GM11168 (cell line): ENCODE results near the gene HSDL2.
"Not testable (repeated sequence)": the region's sequence is repeated elsewhere in the genome, so short reads cannot be mapped to it uniquely, and the experiment has no call there.

Source experiments
- in situ Hi-C: fragments of 300-500 bp; cut with MboI; formaldehyde crosslinking; loops from one replicate; pipeline ENCODE4 v1.12.0; 2022; ENCODE audit warnings: low sequenced_read_pairs; ENCODE audit not compliant: unreplicated experiment

Gene HSDL2

GRCh38 chr9:112364761-112365160 is 15.1 kb upstream of the HSDL2 start:
- in situ Hi-C loops = loop anchor here (5.0 kb wide), 1 partner anchor 272 kb away; no protein-coding TSS in a partner anchor

DNA sequence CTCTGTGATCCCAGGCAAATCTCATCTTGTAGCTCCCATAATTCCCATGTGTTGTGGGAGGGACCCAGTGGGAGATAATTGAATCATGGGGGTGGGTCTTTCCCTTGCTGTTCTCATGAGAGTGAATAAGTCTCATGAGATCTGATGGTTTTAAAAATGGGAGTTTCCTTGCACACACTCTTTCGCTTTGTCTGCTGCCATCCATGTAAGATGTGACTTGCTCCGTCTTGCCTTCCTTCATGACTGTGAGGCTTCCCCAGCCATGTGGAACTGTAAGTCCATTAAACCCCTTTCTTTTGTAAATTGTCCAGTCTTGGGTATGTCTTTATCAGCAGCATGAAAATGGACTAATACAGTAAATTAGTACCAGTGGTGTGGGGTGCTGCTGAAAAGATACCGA is 14.7 kb upstream of the HSDL2 start:
- in situ Hi-C loops = not testable (repeated sequence)

GRCh38 chr9:112366591-112366990 is 13.3 kb upstream of the HSDL2 start:
- in situ Hi-C loops = no loop called here

- in situ Hi-C loops = no loop called here
Measured at GRCh38 chr9:112367465-112367864, 12.4 kb upstream of the HSDL2 start.

DNA sequence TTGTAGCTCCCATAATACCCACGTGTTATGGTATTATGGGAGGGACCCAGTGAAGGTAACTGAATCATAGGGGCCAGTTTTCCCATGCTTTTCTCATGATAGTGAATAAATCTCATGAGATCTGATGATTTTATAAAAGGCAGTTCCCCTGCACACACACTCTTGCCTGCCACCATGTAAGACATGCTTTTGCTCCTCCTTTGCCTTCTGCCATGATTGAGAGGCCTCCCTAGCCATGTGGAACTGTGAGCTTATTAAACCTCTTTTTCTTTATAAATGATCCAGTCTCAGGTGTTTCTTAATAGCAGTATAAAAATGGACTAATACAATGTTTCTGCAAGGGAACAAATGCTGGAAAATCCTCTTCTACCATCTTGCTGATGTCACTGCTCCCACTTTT is 10.1 kb upstream of the HSDL2 start:
- in situ Hi-C loops = no loop called here

GRCh38 chr9:112371060-112371459 is 8.8 kb upstream of the HSDL2 start:
- in situ Hi-C loops = no loop called here

DNA sequence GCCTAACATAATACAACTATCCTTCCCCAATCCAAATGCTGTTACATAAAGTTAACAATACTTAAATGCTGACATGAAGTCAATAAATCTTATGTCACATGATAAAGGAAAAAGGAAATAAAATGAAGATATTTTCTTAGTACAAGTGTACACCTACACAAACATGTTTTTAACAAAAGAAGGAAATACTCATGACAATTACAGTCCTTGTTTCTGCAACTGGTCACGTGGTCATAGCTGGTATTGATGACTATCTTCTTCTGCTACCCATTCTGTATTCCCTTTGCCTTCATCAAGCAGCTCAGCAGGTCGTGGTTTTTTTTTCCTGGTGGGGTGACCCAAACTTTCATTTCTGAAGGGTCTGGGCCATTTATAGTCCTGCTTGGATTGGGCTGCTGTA is 6.2 kb upstream of the HSDL2 start:
- in situ Hi-C loops = not testable (repeated sequence)

DNA sequence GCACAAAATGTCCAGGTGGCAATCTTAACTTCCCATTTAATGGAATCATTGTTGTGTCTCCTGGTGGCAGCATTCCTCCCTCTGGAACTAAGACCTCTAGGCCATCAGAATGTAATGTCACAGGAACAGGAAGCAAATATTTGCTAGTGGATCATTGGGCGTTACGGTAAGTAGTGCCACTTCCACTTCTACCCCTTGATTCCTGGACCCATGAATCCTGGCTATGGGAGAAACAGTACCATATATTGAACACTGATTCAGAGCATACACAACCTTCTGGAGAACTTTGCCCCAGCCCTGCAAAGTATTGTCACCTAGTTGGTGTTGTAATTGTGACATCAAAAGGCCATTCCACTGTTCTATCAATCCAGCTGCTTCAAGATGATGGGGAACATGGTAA is 5.7 kb upstream of the HSDL2 start:
- in situ Hi-C loops = not testable (repeated sequence)

- in situ Hi-C loops = no loop called here
Measured at GRCh38 chr9:112375361-112375760, 4.5 kb upstream of the HSDL2 start.

DNA sequence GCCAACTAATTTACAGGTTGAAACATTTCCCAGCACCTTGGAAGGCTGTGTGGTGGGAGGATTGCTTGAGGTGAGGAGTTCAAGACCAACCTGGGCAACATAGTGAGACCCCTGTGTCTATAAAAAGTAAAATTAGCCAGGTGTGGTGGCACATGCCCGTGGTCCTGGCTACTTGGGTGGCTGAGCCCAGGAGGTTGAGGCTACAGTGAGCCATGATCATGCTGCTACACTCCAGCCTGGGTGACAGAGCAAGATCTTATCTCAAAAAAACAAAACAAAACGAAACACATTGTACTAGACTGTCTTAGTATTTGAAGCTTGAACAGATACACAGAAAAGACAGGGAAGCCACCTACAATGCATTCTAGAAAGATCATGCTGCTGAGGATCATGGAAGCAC is 2.8 kb upstream of the HSDL2 start:
- in situ Hi-C loops = no loop called here

DNA sequence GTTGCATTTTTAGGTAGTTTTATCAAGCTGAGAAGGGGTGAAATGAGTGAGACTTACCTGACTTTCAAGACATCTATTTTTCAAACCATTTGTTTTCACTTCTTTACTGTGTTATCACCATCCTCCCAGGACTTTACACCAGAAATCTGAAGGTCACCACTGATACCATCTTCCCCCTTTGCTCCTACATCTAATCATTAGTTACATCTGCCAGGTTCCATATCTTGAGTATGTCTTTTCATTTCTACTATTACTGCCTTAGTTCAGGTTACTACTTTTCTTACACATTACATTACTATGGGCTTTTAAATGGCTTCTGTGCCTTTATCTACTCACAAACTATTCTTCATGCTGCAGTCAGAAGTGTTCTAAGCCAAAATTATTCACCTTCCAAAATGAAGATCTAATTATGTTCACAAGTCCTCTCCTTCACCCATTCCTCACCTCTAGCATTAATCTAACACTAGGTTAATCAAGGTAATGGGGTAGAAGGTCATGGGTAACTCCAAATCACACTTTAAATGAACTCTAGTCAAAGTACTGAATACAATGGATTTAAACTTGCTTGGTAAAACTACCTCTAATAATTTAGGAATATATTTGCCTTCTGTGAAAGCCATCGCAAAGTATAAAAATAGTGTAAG is 2.1 kb upstream of the HSDL2 start:
- in situ Hi-C loops = no loop called here

- in situ Hi-C loops = no loop called here
Measured at GRCh38 chr9:112378328-112379176, 1.4 kb upstream of the HSDL2 start.

- in situ Hi-C loops = no loop called here
Measured at GRCh38 chr9:112379177-112380101, 469 bp upstream of the HSDL2 start.

GRCh38 chr9:112380825-112381221 is 915 bp downstream of the HSDL2 start:
- in situ Hi-C loops = no loop called here

- in situ Hi-C loops = no loop called here
Measured at GRCh38 chr9:112382066-112382465, 2.2 kb downstream of the HSDL2 start.

GRCh38 chr9:112382501-112383364 is 2.8 kb downstream of the HSDL2 start:
- in situ Hi-C loops = no loop called here

GRCh38 chr9:112384219-112384618 is 4.3 kb downstream of the HSDL2 start:
- in situ Hi-C loops = no loop called here

GRCh38 chr9:112384690-112385089 is 4.8 kb downstream of the HSDL2 start:
- in situ Hi-C loops = no loop called here

- in situ Hi-C loops = no loop called here
Measured at GRCh38 chr9:112387115-112387514, 7.2 kb downstream of the HSDL2 start.

DNA sequence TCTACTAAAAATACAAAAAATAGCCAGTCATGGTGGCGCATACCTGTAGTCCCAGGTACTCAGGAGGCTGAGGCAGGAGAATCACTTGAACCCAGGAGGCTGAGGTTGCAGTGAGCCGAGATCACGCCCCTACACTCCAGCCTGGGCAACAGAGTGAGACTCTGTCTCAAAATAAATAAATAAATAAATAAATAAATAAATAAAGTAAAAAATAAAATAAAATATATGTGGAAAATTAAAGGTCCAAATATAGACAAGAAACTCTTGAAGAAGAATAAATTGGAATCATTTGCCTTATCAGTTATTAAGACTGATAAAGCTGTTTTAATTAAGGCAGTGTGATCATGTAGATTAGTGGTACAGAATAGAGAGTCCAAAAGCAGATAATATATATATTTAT is 10.0 kb downstream of the HSDL2 start:
- in situ Hi-C loops = not testable (repeated sequence)
